Right cardiac atrium (tissue), 5 donors: ENCODE data around the gene SNIP1. TPM values are rescaled to one million over a fixed set of nuclear protein-coding genes. Genes with fewer than 3 reads are reported as not detected.
"Not testable (repeated sequence)": the region's sequence is repeated elsewhere in the genome, so short reads cannot be mapped to it uniquely, and the experiment has no call there.

Experiments used
- ATAC-seq, 2 donors: fragments of 200-7000 bp; cut with Tn5 transposase; one replicate each; pipeline versions ENCODE4 v1.8.0 to v1.9.1; 2020; ENCODE audit warnings: moderate library complexity in 2 of 2, mild to moderate bottlenecking in 1 of 2
- DNase-seq, 3 donors: peaks; one replicate each; pipeline ENCODE4 v3.0.0-alpha.2; 2020
- H3K27ac ChIP-seq: one replicate; pipeline ENCODE4 v1.5.1; 2013; ENCODE audit warnings: mild to moderate bottlenecking, low read length, control low read depth, moderate library complexity
- H3K27me3 ChIP-seq: one replicate; pipeline ENCODE4 v1.6.1; 2013; ENCODE audit not compliant: control insufficient read depth, insufficient read depth
- H3K4me1 ChIP-seq: one replicate; pipeline ENCODE4 v1.6.1; 2013; ENCODE audit warnings: low read length; ENCODE audit not compliant: control insufficient read depth, insufficient read depth
- H3K4me3 ChIP-seq: one replicate; pipeline ENCODE4 v1.5.1; 2013; ENCODE audit warnings: low read length, control low read depth
- H3K9me3 ChIP-seq: one replicate; pipeline ENCODE4 v1.6.1; 2013; ENCODE audit warnings: low read length; ENCODE audit not compliant: control insufficient read depth
- WGBS: extraction: QIAGEN DNeasy Blood & Tissue Kit; methylation state at CpG from one replicate; pipeline ENCODE4 v1.1.7; 2013; 5-methylcytosine and 5-hydroxymethylcytosine counted together
- intact Hi-C, 4 donors: fragments of 100-400 bp; cut with DNase I; formaldehyde crosslinking; loops; one replicate each; pipeline versions ENCODE4 v1.11.0 to v1.14.0; 2022 to 2023
- polyA plus RNA-seq: library from polyadenylated mRNA; stranded (reverse); fragments of 200-250 nt; gene quantifications from one replicate; pipeline ENCODE4 v1.2.3, GENCODE V29; 2013
- total RNA-seq, 4 donors: library from RNA; stranded (reverse); fragmentation: NEBNext Ultra II Directional; extraction: Animal tissue kit (Norgen Biotek cat#: 25700); gene quantifications; one replicate each; pipeline ENCODE4 v1.2.1, GENCODE V29; 2021
- donor health status: healthy with polysubstance abuse.
- donor health status: DM: no; HTN: yes; CAD: no.
- donor health status: DM: no; HTN: no; CAD: no.
- donor health status: DM: no; HTN: yes; CAD: no; lungs with severe emphysema.
- donor health status: DM: yes; HTN: yes; CAD: no.

The SNIP1 gene
- total and polyA plus RNA-seq, 5 donors: 4.5 to 9.9 (median 8.0) TPM

- H3K27me3 ChIP-seq: no peaks in the 10 kb centered on the region
- DNase-seq (peak in 1 of 3 donors; percentile 4), ATAC-seq (no peak)
- intact Hi-C loops: no loop called here
- no peak overlapping the region for H3K4me3 ChIP-seq
- no peak overlapping the region for H3K27ac ChIP-seq
- 96% methylated on average over 2 of the region's 2 CpGs for WGBS
- H3K4me1 ChIP-seq: no peaks in the 10 kb centered on the region
- H3K9me3 ChIP-seq: no peaks in the 10 kb centered on the region
These were observed 47.4 kb downstream of the SNIP1 start for GRCh38 chr1:37506740-37507139.

GRCh38 chr1:37502791-37503190, 51.3 kb downstream of the SNIP1 start:
- H3K27me3 ChIP-seq, H3K9me3 ChIP-seq, H3K4me3 ChIP-seq, intact Hi-C loops, ATAC-seq, DNase-seq, H3K4me1 ChIP-seq, H3K27ac ChIP-seq: not testable (repeated sequence)
- 93% methylated on average over 2 of the region's 2 CpGs for WGBS

- no peak overlapping the region for H3K27ac ChIP-seq
- peak in 1 of 3 donors; percentile 4 for DNase-seq
- intact Hi-C loops: no loop called here
- no peaks in the 10 kb centered on the region for H3K9me3 ChIP-seq
- no peak for ATAC-seq
- no peaks in the 10 kb centered on the region for H3K27me3 ChIP-seq
- peaks cover 1% of the 10 kb centered on the region for H3K4me1 ChIP-seq
- H3K4me3 ChIP-seq: no peak overlapping the region
These were observed 52.0 kb downstream of the SNIP1 start for GRCh38 chr1:37502104-37502503.

- H3K27me3 ChIP-seq: no peaks in the 10 kb centered on the region
- intact Hi-C loops: no loop called here
- H3K9me3 ChIP-seq: no peaks in the 10 kb centered on the region
- H3K4me1 ChIP-seq: peaks cover 1% of the 10 kb centered on the region
- H3K4me3 ChIP-seq: no peak overlapping the region
- no peak for DNase-seq
- ATAC-seq: no peak
- no peak overlapping the region for H3K27ac ChIP-seq
- 76% methylated on average over 5 of the region's 5 CpGs for WGBS
These were observed 52.4 kb downstream of the SNIP1 start for GRCh38 chr1:37501661-37502060.

- DNase-seq (peak in 1 of 3 donors; percentile 57), ATAC-seq (peak; percentile 90 to 91)
- Histone ChIP-seq H3K9me3 (no peaks in the 10 kb centered on the region), H3K4me1 (peaks cover 1% of the 10 kb centered on the region), H3K4me3 (no peak overlapping the region), H3K27me3 (no peaks in the 10 kb centered on the region), H3K27ac (no peak overlapping the region)
- WGBS: 58% methylated on average over 4 of the region's 4 CpGs
- intact Hi-C loops: no loop called here
These were observed 55.0 kb downstream of the SNIP1 start for GRCh38 chr1:37498872-37499617.

GRCh38 chr1:37497832-37498231, 56.3 kb downstream of the SNIP1 start:
- ATAC-seq: no peak
- Histone ChIP-seq H3K27ac (no peak overlapping the region), H3K4me1 (peaks cover 1% of the 10 kb centered on the region), H3K4me3 (no peak overlapping the region), H3K27me3 (no peaks in the 10 kb centered on the region), H3K9me3 (no peaks in the 10 kb centered on the region)
- intact Hi-C loops: no loop called here
- DNase-seq: no peak
- WGBS: 93% methylated on average over 2 of the region's 2 CpGs

- no peak for DNase-seq
- intact Hi-C loops: no loop called here
- Histone ChIP-seq H3K4me3 (no peak overlapping the region), H3K4me1 (peaks cover 1% of the 10 kb centered on the region), H3K27ac (no peak overlapping the region), H3K9me3 (no peaks in the 10 kb centered on the region), H3K27me3 (no peaks in the 10 kb centered on the region)
- 84% methylated on average over 1 of the region's 1 CpG for WGBS
- ATAC-seq: no peak
These were observed 58.2 kb downstream of the SNIP1 start for GRCh38 chr1:37495875-37496274.

- DNase-seq (no peak), ATAC-seq (no peak)
- Histone ChIP-seq H3K27me3 (no peaks in the 10 kb centered on the region), H3K4me3 (no peak overlapping the region), H3K4me1 (no peaks in the 10 kb centered on the region), H3K9me3 (no peaks in the 10 kb centered on the region), H3K27ac (no peak overlapping the region)
- intact Hi-C loops: no loop called here
- WGBS: 84% methylated on average over 2 of the region's 2 CpGs
These were observed 60.6 kb downstream of the SNIP1 start for GRCh38 chr1:37493336-37494098.

GRCh38 chr1:37487619-37487984, 66.5 kb downstream of the SNIP1 start:
- Histone ChIP-seq H3K27me3 (no peaks in the 10 kb centered on the region), H3K27ac (no peak overlapping the region), H3K4me1 (peaks cover 10% of the 10 kb centered on the region), H3K4me3 (no peak overlapping the region), H3K9me3 (no peaks in the 10 kb centered on the region)
- no peak for DNase-seq
- no peak for ATAC-seq
- WGBS: 86% methylated on average over 5 of the region's 5 CpGs
- intact Hi-C loops: loop anchor here in 3 of 4 donors (1.0 to 5.0 kb wide), 2 partner anchors 32 to 35 kb away; no protein-coding TSS in a partner anchor

GRCh38 chr1:37486680-37487618, 67.1 kb downstream of the SNIP1 start:
- peak; percentile 63 to 85 for ATAC-seq
- 23% methylated on average over 10 of the region's 10 CpGs for WGBS
- Histone ChIP-seq H3K27ac (peak overlapping the region; percentile 73), H3K4me3 (no peak overlapping the region), H3K9me3 (no peaks in the 10 kb centered on the region), H3K4me1 (peaks cover 10% of the 10 kb centered on the region), H3K27me3 (no peaks in the 10 kb centered on the region)
- DNase-seq: peak; percentile 85 to 95 (median 93)
- intact Hi-C loops: loop anchor here in 3 of 4 donors (1.0 to 5.0 kb wide), 2 partner anchors 32 to 35 kb away; no protein-coding TSS in a partner anchor
